C4-2B (cell line): ENCODE results near the gene FNDC3A.

Source experiments
- CTCF ChIP-seq: fragments of 450-650 bp; conservative IDR thresholded peaks from 2 replicates; pipeline ENCODE4 v1.5.1; 2017; ENCODE audit warnings: mild to moderate bottlenecking
- ZFX ChIP-seq: fragments of 450-650 bp; IDR thresholded peaks from 2 replicates; pipeline ENCODE4 v1.6.1; 2017

DNA sequence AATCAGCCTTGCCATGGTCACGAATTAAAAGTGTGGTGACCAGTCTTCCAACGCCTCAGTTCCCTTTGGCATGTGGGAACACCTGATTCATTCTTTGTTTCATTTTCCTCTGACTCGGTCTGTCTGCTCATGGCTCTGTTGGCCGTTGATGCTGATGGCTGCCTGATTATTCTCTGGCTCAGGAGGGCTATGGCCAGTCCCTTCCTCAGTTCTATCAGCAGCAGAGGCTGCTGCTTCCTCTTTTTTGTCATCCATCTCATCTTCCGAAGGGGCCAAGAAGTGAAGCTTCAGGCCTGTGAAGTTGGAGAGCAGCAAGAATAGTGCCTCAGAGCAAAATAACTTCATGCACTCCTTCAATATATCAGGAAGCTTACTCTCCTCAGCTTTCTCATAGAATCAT is 235.0 kb downstream of the FNDC3A start:
- TF ChIP-seq CTCF (no peak), ZFX (no peak)
